Stimulated activated CD4-positive, alpha-beta T cell treated with anti-CD3 and anti-CD28 coated beads, Interleukin-12 subunit alpha, Interleukin-12 subunit beta, amount 100 ng/mL, for 24 hours (primary cell): ENCODE data around the gene CTNNA2.

Experiments used
- DNase-seq, 2 experiments: peaks; one replicate each; pipeline ENCODE4 v3.0.0-alpha.2; 2020; ENCODE audit warnings: low read depth in 2 of 2

Gene CTNNA2

DNA sequence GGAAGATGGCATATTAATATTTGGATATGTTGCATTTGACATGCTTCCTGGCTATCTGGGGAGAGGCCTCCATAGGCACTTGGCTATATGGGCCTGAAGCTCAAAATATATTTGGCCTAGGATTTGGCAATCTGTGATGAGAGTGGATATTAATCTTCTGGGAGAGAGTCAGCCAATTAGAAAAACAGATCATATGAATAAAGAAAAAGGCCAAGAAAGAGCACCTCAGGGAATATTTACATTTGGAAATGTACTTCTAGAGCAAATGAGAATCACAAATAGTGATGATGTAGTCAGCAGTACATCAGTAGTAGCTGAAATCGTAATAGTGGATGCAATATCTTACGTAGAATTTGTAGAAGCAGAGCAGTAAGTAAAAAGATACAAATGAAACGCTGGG is 277.0 kb downstream of the CTNNA2 start:
- no peak for DNase-seq

- no peak for DNase-seq
Measured at GRCh38 chr2:79792090-79792489, 279.2 kb downstream of the CTNNA2 start.

- DNase-seq: no peak
Measured at GRCh38 chr2:79793006-79793405, 280.2 kb downstream of the CTNNA2 start.

GRCh38 chr2:79796641-79797040 is 283.8 kb downstream of the CTNNA2 start:
- DNase-seq: no peak

- DNase-seq: no peak
Measured at GRCh38 chr2:79798776-79799175, 285.9 kb downstream of the CTNNA2 start.

- DNase-seq: no peak
Measured at GRCh38 chr2:79799729-79800128, 286.9 kb downstream of the CTNNA2 start.

GRCh38 chr2:79801082-79801481 is 288.2 kb downstream of the CTNNA2 start:
- DNase-seq: no peak

DNA sequence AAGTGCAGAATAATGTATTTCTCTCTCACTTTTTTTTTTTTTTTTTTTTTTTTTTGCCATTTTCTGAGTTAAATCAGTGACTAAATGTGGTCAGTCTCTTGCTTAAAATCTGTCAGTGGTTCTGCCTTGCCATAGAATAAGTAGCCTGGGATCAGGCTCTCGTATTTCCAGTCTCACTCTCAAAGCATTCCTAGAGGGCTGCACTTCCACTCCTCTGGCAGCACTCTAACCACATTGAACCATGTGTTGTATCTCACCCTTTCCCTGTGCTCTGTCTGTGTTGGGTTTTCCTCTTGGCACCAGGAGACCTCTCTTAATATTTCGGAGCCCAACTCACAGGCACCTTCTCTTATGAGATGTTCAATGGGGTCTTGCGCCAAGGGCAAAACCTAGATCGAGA is 304.4 kb downstream of the CTNNA2 start:
- no peak for DNase-seq

DNA sequence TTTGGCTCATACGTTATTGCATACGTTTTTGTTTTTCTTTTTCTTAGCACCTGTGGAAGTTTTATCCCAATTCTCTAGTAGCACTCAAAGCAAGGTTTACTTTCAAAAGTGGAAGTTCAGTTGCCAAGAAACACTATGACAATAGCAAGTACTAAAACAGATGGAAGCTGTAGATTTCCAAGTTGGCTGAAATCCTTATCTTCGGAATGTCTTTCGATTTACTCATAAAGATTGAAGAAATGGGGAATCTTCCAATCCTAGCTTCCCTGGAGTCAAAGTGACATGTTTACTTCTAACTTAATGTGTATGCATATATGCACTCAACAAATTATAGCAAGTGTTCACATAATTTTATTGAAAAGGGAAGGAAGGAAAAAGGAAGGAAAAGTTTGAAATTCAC is 307.4 kb downstream of the CTNNA2 start:
- DNase-seq: no peak

DNA sequence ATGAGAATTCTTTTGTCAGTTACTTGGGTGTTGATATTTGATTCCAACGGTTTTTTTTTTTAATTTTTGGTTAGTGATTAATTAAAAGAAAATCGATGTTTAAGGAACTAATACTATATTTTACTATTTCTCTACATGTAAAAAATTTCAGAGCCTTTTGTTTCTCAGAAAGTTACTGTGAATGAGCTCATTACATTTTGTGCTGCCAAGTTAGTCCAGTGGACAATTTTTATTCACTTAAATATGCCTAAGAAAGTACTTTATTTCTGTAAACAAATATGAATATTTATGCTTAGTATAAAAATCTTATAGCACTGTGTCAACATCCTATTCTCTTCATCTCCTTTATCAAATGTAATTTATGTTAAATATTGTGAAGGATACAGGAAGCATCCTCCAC is 309.3 kb downstream of the CTNNA2 start:
- DNase-seq: no peak

- DNase-seq: no peak
Measured at GRCh38 chr2:79824086-79824786, 311.4 kb downstream of the CTNNA2 start.

DNA sequence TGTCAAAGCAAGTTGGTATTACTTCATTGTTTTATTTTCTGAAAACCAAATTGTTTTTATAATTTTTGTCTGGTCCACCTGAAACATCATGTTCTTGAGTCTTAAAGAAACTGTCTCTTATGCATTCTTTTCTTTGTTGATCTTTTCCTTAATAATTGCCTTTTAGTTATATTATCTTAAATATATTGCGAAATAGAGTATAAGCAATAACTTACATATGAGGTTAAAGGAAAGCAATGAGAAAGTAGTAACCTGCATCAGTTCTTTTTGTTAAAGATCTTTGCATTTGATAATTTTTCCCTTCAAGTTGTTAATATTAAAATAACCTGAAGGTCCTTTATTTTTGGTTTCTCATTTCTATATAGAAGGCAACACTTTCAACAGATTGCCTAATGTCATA is 315.0 kb downstream of the CTNNA2 start:
- no peak for DNase-seq

DNA sequence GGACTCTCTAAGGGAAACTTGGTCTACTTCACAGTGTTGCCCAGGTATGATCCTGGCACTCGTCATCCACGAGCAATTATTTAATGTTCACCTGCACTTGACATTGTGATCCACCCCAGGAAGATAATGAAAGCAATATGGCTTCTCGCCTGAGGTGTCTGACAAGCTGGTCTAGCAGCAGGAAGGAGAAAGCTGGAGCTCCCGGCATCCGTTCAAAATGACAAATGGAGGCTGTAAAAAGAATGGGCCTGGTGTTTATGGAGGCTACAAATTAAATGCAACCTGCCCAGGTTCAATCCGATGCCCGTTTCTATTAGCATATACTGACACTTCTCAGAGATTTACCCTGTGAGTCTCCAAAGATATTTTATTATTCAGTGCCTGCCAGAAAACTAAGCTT is 317.6 kb downstream of the CTNNA2 start:
- no peak for DNase-seq

- no peak for DNase-seq
Measured at GRCh38 chr2:79831961-79832360, 319.1 kb downstream of the CTNNA2 start.

GRCh38 chr2:79832511-79833234 is 319.8 kb downstream of the CTNNA2 start:
- DNase-seq: no peak

GRCh38 chr2:79833235-79833878 is 320.5 kb downstream of the CTNNA2 start:
- no peak for DNase-seq

- no peak for DNase-seq
Measured at GRCh38 chr2:79835911-79836310, 323.1 kb downstream of the CTNNA2 start.

- DNase-seq: no peak
Measured at GRCh38 chr2:79844011-79844410, 331.2 kb downstream of the CTNNA2 start.

DNA sequence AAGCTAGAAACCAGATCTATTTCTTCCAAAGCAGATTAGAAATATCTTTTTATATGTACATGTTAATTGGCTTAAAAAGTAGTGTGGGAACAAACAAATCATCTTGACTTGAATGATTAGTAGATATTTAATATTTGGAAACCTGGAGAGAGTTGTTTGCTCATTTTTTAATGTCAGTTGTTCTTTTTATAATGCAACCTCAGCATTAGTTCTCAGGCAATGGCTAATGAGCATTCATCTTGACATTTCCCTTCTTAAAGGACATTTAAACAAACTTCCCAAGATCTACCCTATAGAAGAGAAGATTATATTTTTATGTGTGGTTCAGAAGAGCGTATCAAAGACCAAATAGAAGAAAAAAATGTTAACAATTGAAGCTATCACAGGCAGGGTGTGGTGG is 334.0 kb downstream of the CTNNA2 start:
- DNase-seq: no peak

DNA sequence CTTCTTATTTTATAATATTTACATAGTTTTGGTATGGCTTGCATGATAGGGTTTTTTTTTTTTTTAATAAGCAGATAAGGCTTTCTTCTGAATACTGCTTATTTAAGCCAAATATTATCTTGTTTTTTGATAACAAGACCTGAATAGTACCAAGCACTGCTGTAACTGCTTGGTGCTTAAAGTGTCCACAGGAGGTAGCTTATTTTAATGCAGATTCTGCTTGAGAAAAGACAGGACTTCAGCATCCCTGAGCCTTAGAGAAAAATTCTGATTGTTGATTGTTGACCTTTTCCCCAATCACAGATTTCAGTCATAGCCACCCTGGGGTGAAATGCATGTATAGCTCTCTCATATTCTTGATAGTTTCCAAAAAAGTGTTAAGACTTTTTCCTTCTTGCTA is 336.4 kb downstream of the CTNNA2 start:
- DNase-seq: no peak

- no peak for DNase-seq
Measured at GRCh38 chr2:79849949-79850348, 337.1 kb downstream of the CTNNA2 start.

DNA sequence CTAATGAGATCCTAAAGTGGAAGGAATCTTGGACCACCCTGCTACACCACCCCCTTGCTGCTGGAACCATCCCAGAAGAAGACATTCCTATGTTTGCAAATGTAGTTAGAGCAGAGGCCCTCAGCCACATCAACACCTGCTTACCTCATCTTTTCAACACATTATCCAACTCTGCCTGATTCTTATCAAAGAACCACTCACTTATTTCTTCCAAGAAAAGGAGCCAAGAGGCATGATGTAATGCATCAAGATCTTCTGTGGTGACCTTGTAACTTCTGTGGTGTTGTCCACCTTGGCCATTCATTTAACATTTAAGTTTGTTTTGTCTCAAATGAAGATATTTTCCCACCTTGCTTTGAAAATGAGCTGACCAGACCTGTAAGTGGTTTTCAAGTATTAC is 338.1 kb downstream of the CTNNA2 start:
- no peak for DNase-seq
